GM18526 (cell line): ENCODE data around the gene CRAMP1.

Experiments used
- POLR2A ChIP-seq: IDR thresholded peaks from 3 replicates; pipeline ENCODE4 v1.6.1; 2011; ENCODE audit not compliant: insufficient read length; ENCODE audit errors: extremely low read depth

CRAMP1 gene

DNA sequence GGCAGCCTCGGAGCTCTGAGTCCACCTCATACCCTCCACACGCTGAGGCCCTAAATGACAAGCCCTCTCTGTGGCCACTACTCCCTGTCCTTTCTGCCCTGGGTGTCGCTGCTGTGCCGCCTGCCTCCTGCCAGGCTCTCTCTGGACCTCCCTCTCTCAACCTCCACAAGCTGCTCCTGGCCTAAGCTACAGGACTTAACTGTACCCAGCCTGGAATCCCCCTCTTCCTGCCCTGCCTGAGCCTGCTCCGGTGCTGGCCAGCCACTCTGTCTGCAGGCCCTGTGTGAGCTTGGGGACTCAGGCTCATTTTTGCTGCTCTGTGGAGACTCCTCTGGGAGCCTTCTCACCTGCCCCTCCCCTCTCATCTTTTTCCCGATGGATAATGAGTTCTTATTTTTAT lies 21.8 kb upstream of the CRAMP1 start:
- TF ChIP-seq POLR2A, result no peak

DNA sequence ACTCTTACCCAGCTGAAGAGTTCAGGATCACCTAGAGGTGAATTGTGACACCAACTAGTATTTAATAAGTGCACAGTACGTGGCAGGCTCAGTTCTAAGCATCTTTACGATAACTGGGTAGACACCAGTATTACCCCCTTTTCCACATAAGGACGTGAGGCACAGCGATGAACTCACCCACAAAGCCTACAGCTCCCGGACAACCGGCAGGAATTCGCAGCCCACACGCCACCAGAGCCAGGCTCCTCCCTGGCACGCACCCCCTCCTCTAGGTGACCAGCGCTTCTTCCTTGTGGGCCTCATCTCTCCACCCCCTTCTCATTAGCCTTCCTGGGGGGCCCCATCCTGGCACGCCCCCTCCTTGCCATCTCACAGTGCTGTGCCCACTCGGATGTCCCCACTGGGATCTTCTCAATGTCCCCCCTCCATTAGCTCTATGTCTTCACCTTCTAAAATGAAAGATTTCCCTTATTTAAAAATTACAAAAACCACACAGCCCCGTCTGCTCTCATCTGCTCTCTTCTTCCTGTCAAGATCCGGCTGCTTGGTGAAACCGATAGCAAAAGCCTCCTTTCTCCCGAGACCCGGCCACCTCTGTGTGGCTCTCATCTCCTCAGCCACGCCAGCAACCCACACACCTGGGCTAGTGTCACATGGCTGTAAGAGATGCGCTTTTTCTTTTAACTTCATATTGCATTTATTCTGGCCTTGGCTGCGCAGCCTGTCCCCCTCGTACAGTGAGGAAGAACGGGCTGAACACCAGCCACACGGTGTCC lies 21.0 kb upstream of the CRAMP1 start:
- no peak for TF ChIP-seq POLR2A

DNA sequence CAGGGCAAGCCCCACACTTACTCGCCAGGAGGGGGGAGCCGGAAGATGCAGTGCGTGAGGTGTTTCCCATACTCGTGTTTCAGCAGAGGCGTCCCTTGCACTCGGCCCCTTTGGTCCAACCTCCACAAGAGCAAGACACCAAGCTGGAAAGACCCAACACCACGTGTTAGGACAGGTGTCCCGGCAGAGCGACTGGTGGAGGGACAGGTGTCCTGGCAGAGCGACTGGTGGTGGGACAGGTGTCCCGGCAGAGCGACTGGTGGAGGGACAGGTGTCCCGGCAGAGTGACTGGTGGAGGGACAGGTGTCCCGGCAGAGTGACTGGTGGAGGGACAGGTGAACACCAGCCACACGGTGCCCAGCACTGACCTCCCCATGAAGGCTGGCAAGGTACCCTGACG lies 19.7 kb upstream of the CRAMP1 start:
- TF ChIP-seq POLR2A, result no peak

DNA sequence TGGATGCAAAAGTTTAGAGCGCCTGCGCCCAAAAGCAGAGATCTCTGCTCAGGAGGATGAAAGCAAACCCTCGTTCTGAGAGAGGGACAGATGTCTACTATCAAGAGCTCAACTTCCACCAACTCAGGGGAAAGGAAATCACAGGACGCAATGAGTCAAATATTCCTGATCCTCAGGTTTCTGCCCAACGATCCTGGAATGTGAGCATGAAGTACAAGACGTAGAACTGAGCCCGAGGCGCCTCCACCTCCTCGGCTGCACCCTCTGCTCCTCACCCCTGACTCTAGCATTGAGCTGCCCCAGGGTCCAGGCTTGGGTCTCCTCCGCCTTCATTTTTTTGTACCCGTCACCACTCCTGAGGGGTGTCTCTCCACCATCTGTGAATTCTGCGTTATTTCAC lies 15.6 kb upstream of the CRAMP1 start:
- TF ChIP-seq POLR2A, result no peak

DNA sequence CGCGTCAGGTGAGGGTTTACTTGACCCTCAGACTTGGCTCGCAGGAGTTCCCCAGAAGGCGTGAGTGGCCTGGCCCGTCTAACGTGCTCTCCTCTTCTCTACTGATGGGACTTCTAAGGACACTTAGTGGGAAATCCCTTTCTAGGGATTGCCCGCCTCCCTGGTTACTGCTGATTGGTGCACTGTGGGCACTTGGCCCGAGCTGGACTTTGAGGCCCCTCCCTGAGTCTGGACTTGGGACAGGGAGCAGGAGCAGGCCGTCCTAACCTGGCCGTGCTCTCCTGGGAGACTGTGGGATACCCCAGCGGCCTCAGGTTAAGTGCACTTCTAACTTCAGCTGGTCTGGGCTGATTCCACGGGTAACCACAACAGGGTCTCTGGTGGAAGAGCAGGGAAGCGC lies 15.0 kb upstream of the CRAMP1 start:
- TF ChIP-seq POLR2A, result no peak

DNA sequence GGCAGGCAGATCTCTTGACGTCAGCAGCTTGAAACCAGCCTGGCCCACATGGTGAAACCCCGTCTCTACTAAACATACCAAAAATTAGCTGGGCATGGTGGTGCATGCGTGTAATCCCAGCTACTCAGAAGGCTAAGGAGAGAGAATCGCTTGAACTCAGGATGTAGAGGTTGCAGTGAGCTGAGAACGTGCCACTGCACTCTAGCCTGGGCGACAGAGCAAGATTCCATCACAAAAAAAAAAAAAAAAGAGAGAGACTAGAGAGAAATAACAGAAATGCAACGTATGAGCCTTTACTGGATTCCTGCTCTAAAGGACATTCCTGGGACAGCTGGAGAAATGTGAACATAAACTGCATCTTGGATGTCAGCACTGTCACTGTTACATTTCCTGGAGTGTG lies 11.1 kb upstream of the CRAMP1 start:
- no peak for TF ChIP-seq POLR2A

DNA sequence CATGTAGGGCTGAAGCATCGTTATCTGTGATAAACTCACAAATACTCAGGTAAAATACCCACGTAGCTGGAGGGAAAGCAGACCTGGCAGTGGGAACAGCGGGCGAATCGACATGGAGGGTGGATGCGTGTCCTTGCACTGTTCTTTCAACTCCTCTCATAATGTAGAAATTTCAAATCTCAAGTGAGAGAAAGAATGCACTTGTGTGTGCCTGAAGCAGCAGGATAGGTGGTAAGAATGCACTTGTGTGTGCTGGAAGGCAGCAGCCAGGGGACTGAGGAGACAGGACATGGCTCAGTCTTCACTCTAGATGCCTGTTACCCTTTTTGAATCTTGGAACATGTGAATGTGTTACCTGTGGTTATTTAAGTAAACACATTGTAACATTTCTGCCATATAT lies 10.7 kb upstream of the CRAMP1 start:
- TF ChIP-seq POLR2A, result no peak

DNA sequence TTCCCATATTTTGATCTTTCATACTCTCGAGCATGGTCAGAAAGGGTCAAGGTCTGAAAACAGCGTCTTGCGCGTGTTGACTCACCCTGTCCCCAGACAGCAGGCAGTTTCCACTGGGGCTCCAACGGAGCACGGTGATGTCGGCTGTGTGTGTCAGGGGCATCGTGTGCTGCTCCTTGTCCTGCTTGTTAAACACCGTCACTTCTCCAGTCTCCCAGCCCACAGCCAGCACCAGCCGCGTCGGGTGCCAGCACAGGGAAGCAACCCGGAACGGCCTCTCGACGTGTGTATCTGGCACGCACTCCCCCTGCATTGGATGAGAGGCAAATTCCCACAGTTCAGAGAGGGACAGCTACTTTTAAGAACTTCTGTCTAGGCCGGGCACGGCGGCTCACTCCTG lies 9.9 kb upstream of the CRAMP1 start:
- no peak for TF ChIP-seq POLR2A

DNA sequence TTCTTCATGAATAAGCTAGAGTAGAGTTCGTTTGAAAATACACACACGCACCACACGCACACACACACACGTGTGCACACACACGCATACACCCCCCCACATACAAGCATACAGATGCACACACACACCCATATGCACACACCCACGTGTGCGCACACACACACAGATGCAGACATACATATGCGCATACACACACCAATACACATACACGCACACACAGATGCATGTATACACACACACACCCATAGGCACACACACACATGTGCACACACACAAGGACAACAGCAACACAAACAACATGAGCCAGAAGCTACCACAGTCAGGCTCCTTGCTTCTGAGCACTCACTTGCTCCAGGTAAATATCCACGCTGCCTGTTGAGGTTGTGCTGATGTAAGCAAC lies 5.4 kb upstream of the CRAMP1 start:
- no peak for TF ChIP-seq POLR2A

DNA sequence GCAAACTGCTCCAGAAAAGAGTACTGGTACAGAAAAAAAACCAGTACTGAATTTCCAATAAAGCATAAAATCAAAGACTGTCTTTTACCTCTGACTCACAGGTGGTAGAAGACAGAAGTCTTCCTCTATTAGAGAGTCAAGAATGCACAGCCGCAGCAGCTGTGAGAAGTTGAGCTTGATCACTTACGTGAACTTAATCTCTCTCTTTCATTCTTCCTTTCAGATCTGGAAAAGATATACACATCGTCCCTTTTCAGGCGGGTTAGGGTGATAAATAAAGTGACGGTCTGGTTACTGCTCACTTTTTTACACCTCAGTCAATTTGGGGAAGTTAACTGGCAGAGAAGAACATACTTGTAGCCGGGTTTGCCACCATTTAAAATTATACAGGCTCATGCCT lies 4.2 kb upstream of the CRAMP1 start:
- TF ChIP-seq POLR2A, result no peak

DNA sequence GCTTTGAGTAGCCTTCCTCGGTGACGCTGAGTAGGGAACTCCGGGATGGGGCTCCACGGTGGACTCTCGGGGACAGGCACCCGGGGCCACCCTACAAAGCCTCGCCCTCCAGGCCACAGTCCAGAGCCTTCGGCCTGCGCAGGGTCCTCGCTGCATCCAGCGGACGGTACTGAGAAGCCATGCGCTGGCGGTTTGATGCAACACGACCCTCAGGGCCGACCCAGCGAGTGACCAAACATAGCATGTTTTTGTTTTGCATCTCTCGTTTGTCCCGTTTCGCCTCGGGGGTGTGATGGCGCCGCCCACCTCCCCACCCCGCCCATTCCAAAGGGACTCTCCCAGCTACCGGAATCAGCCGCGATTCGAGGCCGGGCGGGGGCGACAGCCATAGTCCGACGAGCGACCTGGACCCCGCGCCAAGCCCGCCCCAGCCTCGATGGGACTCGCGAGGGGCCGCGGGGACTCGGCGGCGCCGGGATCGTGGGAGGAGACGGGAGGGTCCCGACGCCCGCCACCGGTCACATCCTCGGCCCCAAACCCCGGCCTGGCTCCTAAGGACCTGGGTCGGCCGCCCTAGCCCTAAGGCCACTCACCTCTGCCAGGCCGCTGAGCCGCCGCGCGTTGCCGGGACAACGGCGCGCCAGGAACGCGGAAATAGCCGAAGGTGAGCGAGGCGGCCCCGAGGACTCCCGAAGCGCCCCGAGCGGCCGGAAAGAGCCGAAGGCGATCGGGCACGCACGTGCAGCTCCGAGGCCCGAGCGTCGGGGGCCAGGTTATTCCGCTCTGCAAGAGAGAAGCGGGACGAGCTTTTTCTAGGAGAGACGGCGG lies 1.9 kb upstream of the CRAMP1 start:
- no peak for TF ChIP-seq POLR2A

DNA sequence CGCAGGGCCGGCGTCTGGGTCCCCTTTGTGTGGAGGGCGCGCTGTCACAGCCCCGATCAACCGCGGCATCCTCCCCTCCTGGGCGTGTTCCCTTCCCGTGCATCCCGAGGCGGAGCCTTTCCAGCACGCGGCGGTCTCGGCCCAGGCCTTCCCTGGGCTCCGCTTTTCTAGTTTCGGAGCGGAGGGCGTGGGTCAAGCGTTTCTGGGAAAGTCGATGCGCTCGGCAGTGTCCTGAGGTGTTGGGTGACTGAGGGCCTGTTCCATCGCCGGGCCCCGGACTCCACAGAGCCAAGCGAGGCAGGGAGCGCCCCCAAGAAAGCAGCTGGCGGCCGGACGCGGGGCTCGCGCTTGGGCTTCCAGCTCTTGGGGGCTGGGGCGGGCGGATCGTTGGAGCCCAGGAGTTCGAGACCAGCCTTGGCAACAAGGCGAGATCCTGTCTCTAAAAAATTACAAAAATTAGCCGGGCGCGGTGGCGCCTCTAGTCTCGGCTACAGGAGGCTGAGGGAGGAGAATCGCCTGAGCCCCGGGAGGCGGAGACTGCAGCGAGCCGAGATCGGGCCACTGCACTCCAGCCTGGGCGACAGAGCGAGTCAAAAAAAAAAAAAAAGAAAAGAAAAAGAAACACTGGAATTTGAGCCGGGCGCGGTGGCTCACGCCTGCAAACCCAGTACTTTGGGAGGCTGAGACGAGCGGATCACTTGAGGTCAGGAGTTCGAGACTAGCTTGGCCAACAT lies 1.1 kb upstream of the CRAMP1 start:
- no peak for TF ChIP-seq POLR2A

DNA sequence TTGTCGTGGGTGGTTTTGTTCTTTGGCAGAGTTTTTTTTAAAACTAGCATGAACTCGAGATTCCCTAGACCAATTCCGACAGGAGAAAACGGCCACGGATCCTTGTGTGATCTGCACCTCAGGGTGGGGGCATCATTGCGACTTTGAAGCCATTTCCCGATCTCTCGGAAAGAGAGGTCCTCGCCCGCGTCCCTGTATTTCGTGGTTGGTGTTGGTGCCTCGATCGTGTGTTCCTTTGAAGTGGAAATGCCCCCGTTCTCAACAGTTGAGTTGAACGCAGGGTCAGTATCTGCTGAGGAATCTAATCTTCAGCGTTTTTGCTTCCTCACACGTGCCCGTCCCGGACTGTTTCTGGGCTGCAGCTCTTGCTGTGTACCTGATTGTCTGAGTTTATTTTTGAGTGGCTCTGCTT lies 1.1 kb downstream of the CRAMP1 start:
- no peak for TF ChIP-seq POLR2A

DNA sequence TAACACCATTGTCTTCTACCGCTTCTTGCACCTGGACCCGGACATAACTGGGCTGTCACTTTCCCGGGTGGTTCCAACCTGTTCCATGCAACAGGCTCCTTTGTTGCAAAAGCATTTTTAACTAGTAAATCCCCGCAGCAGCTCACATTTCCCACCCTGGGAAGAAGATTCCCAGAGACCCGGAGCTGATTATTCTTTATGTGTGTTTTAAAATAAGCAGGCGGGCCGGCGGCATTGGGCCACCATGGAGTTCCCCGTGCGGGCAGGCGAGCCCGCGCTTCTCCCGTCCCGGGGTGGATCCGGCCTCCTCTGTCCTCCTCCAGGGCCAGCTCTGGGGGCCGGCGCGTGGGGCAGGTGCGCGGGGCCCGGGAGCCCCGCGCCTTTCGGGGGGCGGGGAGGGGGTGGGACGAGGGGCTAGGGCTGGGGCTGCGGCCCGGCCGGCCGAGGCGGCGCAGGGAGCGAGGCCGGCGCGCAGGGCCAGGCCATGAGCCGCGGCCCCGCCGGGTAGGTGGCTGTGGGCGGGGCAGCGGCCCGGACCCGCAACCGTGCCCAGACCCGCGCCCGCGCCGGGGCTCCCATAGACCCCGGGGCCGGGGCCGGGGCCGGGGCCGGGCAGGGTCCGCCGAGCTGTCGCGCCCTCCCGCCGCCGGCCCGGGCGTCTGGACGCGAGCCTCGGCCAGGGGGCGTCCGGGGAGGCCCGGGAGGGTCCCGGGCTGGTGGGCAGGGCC lies 1.7 kb downstream of the CRAMP1 start:
- no peak for TF ChIP-seq POLR2A

DNA sequence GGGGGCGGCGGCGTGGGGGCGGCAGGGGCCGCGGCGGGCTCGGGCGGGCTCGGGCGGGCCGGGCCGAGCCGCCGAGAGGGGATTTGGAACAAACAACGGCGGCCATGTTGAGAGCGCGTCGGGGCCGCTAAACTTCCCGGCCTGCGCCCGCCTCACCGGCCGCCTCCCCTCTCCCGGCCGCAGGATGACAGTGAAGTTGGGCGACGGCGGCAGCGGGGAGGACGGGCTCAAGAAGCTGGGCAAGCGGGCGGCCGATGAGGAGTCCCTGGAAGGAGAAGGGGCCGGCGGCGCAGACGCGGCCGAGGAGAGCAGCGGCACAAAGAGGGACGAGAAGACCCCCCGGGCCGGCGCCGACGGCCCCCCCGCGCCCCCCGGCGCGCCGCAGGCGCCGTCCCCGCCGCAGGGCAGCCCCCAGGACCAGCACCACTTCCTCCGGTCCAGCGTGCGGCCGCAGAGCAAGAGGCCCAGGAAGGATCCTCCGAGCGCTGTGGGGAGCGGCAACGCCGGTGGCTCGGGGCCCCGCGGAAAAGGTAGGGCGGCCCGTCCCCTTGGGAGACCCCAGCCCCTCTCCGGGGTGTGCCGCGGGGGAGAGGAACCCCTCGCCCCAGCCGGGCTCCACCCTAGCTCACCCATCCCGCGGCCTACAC lies 2.4 kb downstream of the CRAMP1 start:
- TF ChIP-seq POLR2A, result no peak

DNA sequence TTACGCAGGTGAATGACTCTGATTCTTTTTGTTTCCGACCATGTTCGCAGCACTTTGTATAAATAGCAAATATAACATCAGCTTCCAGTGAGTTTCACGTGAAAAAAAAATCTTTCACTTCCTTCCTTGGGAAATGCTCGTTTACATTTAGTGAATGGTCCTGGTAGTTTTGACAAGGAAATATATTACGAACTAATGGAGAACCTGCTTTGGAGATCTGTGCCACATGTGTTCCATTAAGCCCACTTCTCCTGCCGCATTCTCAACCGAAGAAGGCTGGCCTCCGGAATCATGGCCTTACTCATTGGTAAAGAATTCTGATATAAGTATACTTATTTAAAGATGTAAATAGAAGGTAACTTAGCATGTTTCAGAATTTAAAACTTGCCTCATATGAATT lies 3.6 kb downstream of the CRAMP1 start:
- no peak for TF ChIP-seq POLR2A
